SK-N-SH (cell line): ENCODE data around the gene PHLDB2. TPM values are rescaled to one million over a fixed set of nuclear protein-coding genes. Genes with fewer than 3 reads are reported as not detected.

ENCODE experiments used
- CTCF ChIA-PET: fragments of 300-600, 350-600 bp; formaldehyde crosslinking; extraction: SDS; loops from one replicate; lab custom pipeline; 2021; lab: Yijun Ruan, JAX
- POLR2A ChIA-PET: fragments of 350-600 bp; sonication (Branson Sonifier 250); formaldehyde crosslinking; extraction: SDS; loops from one replicate; lab custom pipeline; 2020; ENCODE audit warnings: antibody characterized with exemption, inconsistent platforms; lab: Yijun Ruan, JAX
- DNase-seq: peaks from one replicate; pipeline ENCODE4 v3.0.0; 2012
- H2AFZ ChIP-seq: fragments of 200-600 bp; sonication (generic); 2 replicates; pipeline ENCODE4 v1.8.1; 2016; ENCODE audit warnings: antibody characterized with exemption, mild to moderate bottlenecking, low read depth
- H3F3A ChIP-seq: fragments of 200-600 bp; sonication (generic); replicated peaks from 2 replicates; pipeline ENCODE3; 2016; ENCODE audit warnings: antibody characterized with exemption, mild to moderate bottlenecking; ENCODE audit not compliant: insufficient read depth
- H3K27ac ChIP-seq, 2 experiments: fragments of 200-500 bp in 1 of 2; fragments of 200-600 bp in 1 of 2; sonication (Bioruptor generic) in 1 of 2; sonication (generic), shearing (Covaris generic) in 1 of 2; 2 replicates each; pipeline versions ENCODE4 v1.5.1 to v1.6.1; 2014 to 2016; ENCODE audit warnings: low read depth in 2 of 2, inconsistent platforms in 1 of 2, low read length in 1 of 2, mild to moderate bottlenecking in 1 of 2, mixed read lengths in 1 of 2
- H3K27me3 ChIP-seq: fragments of 200-600 bp; sonication (generic), shearing (Covaris generic); 2 replicates; pipeline ENCODE4 v1.6.1; 2016; ENCODE audit warnings: mixed run types; ENCODE audit not compliant: insufficient read depth
- H3K36me3 ChIP-seq, 2 experiments: fragments of 200-500 bp in 1 of 2; fragments of 200-600 bp in 1 of 2; sonication (Bioruptor generic) in 1 of 2; sonication (generic) in 1 of 2; replicated peaks in 1 of 2; 2 replicates each; pipeline versions ENCODE3 to v1.5.1; 2014 to 2016; ENCODE audit warnings: low read length in 1 of 2, mild to moderate bottlenecking in 1 of 2; ENCODE audit not compliant: insufficient read depth in 2 of 2, control insufficient read depth in 1 of 2
- H3K4me1 ChIP-seq, 2 experiments: fragments of 200-500 bp in 1 of 2; fragments of 200-600 bp in 1 of 2; sonication (Bioruptor generic) in 1 of 2; sonication (generic), shearing (Covaris generic) in 1 of 2; 2 replicates each; pipeline versions ENCODE4 v1.5.1 to v1.6.1; 2014 to 2016; ENCODE audit warnings: low read depth in 1 of 2, low read length in 1 of 2, mixed run types in 1 of 2; ENCODE audit not compliant: insufficient read depth in 2 of 2, control insufficient read depth in 1 of 2
- H3K4me2 ChIP-seq: fragments of 200-600 bp; sonication (generic), shearing (Covaris generic); 2 replicates; pipeline ENCODE4 v1.6.1; 2017; ENCODE audit warnings: mixed run types
- H3K4me3 ChIP-seq, 2 experiments: fragments of 200-500 bp in 1 of 2; fragments of 200-600 bp in 1 of 2; sonication (Bioruptor generic) in 1 of 2; sonication (generic), shearing (Covaris generic) in 1 of 2; 2 replicates each; pipeline versions ENCODE4 v1.5.1 to v1.8.1; 2014 to 2016; ENCODE audit warnings: low read depth in 2 of 2, inconsistent platforms in 1 of 2, low read length in 1 of 2, mild to moderate bottlenecking in 1 of 2, mixed read lengths in 1 of 2, moderate library complexity in 1 of 2
- H3K79me2 ChIP-seq: fragments of 200-600 bp; sonication (generic); 2 replicates; pipeline ENCODE4 v1.8.1; 2017; ENCODE audit warnings: mild to moderate bottlenecking; ENCODE audit not compliant: insufficient read depth
- H3K9ac ChIP-seq: fragments of 200-600 bp; sonication (generic); 2 replicates; pipeline ENCODE4 v1.6.1; 2017; ENCODE audit warnings: mixed run types
- H3K9me2 ChIP-seq: fragments of 200-600 bp; sonication (generic); 2 replicates; pipeline ENCODE4 v1.6.1; 2017; ENCODE audit warnings: mixed run types
- H3K9me3 ChIP-seq: fragments of 200-600 bp; sonication (generic); 2 replicates; pipeline ENCODE4 v1.6.1; 2017; ENCODE audit warnings: mixed run types, mild to moderate bottlenecking, moderate library complexity
- H4K20me1 ChIP-seq: fragments of 200-600 bp; sonication (generic); 2 replicates; pipeline ENCODE4 v1.6.1; 2017; ENCODE audit warnings: mild to moderate bottlenecking, mixed run types; ENCODE audit not compliant: insufficient read depth
- CHD2 ChIP-seq: fragments of 150-350 bp; IDR thresholded peaks from 2 replicates; pipeline ENCODE4 v1.6.1; 2018; ENCODE audit warnings: low read length; ENCODE audit not compliant: partially characterized antibody
- ELF1 ChIP-seq: IDR thresholded peaks from 2 replicates; pipeline ENCODE4 v1.4.0; 2012
- EZH2phosphoT487 ChIP-seq: fragments of 200-600 bp; sonication (generic); IDR thresholded peaks from 2 replicates; pipeline ENCODE4 v1.6.1; 2017; ENCODE audit warnings: low read depth, mixed run types, mild to moderate bottlenecking, antibody characterized with exemption, moderate library complexity, borderline replicate concordance
- FOSL2 ChIP-seq: IDR thresholded peaks from 2 replicates; pipeline ENCODE4 v1.4.0; 2012; ENCODE audit warnings: low read depth, mild to moderate bottlenecking, moderate library complexity, borderline replicate concordance
- FOXJ3 ChIP-seq: sonication (generic); formaldehyde crosslinking; IDR thresholded peaks from 2 replicates; pipeline ENCODE4 v1.5.1; 2020; ENCODE audit warnings: mild to moderate bottlenecking, missing genetic modification reagents
- GABPA ChIP-seq: IDR thresholded peaks from 2 replicates; pipeline ENCODE4 v1.4.0; 2012; ENCODE audit warnings: low read depth, mild to moderate bottlenecking
- IRF3 ChIP-seq: fragments of 150-350 bp; IDR thresholded peaks from 2 replicates; pipeline ENCODE4 v1.6.1; 2016; ENCODE audit warnings: mild to moderate bottlenecking, low read depth, low read length
- MXI1 ChIP-seq: IDR thresholded peaks from 2 replicates; pipeline ENCODE4 v1.6.1; 2012; ENCODE audit warnings: mild to moderate bottlenecking, low read depth, low read length, improper control_type of control experiment
- NFIC ChIP-seq: IDR thresholded peaks from 2 replicates; pipeline ENCODE4 v1.4.0; 2012; ENCODE audit warnings: borderline replicate concordance
- RCOR1 ChIP-seq: fragments of 150-350 bp; IDR thresholded peaks from 2 replicates; pipeline ENCODE4 v1.6.1; 2017; ENCODE audit warnings: antibody characterized with exemption, low read length
- RXRA ChIP-seq: IDR thresholded peaks from 2 replicates; pipeline ENCODE4 v1.4.0; 2012; ENCODE audit warnings: low read depth, mild to moderate bottlenecking, borderline replicate concordance
- SIN3A ChIP-seq: IDR thresholded peaks from 2 replicates; pipeline ENCODE4 v1.6.1; 2012; ENCODE audit warnings: low read depth, mild to moderate bottlenecking, low read length, moderate library complexity, borderline replicate concordance
- SMC3 ChIP-seq: IDR thresholded peaks from 2 replicates; pipeline ENCODE4 v1.6.1; 2012; ENCODE audit warnings: low read depth, low read length, improper control_type of control experiment
- TCF12 ChIP-seq: IDR thresholded peaks from 2 replicates; pipeline ENCODE4 v1.4.0; 2012
- WGBS: methylation state at CpG from one replicate; pipeline ENCODE4 v1.1.6; 2017; ENCODE audit warnings: low lambda C conversion rate; 5-methylcytosine and 5-hydroxymethylcytosine counted together
- polyA plus RNA-seq, 3 experiments: library from polyadenylated mRNA; depleted of rRNA; stranded (reverse); fragments of >200 nt; gene quantifications; 2 replicates each; pipeline ENCODE4 v1.2.3, GENCODE V29; 2012
- TF ChIP-seq, protein P1 (sequence below): IDR thresholded peaks from 2 replicates; pipeline ENCODE4; 2012
- TF ChIP-seq, protein P2 (sequence below): fragments of 200-600 bp; sonication (generic); IDR thresholded peaks from 2 replicates; pipeline ENCODE4 v1.6.1; 2017; ENCODE audit warnings: antibody characterized with exemption, mild to moderate bottlenecking, moderate library complexity
- TF ChIP-seq, protein P3 (sequence below): IDR thresholded peaks from 2 replicates; pipeline ENCODE4 v1.4.0; 2012; ENCODE audit warnings: low read depth, borderline replicate concordance

The PHLDB2 gene
- polyA plus RNA-seq, 1 of the 3 experiments (the other 2 are of a cell fraction) = 18.0 TPM

DNA sequence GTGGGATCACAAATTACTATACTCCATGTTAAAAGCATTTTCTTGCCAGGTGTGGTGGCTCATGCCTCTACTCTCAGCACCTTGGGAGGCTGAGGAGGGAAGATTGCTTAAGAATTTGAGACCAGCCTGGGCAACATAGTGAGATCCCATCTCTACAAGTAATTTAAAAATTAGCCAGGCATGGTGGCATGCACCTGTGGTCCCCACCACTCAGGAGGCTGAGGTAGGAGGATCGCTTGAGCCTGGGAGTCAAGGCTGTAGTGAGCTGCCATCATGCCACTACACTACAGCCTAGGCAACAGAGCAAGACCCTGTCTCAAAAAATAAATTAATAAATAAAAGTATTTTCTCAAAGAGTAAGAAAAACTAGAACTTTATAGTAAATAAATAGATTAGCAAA lies 96.8 kb downstream of the PHLDB2 start:
- H3K36me3 ChIP-seq = peaks cover 25 to 71% of the 10 kb centered on the region in 2 experiments
- CTCF ChIA-PET = interaction anchor here (2.1 to 4.4 kb wide), 4 partner anchors 11 to 240 kb away, joined by 6 to 26 read pairs (median 20); no protein-coding TSS in a partner anchor
- H2AFZ ChIP-seq = no peak overlapping the region
- no peak overlapping the region for H3K4me3 ChIP-seq
- 100% methylated on average over 1 of the region's 1 CpG for WGBS
- H3K9ac ChIP-seq = no peak overlapping the region
- H3K4me1 ChIP-seq = peaks cover 9 to 10% of the 10 kb centered on the region in 2 experiments; a peak in 3 of 4 replicates
- H3K27ac ChIP-seq = no peak overlapping the region
- H3K9me2 ChIP-seq = no peaks in the 10 kb centered on the region
- peaks cover 3% of the 10 kb centered on the region; the same call in 1 of the 2 replicates for H3K79me2 ChIP-seq
- no peak overlapping the region for H3K4me2 ChIP-seq
- no peaks in the 10 kb centered on the region for H3K27me3 ChIP-seq
- H4K20me1 ChIP-seq = no peaks in the 10 kb centered on the region
- no peak for DNase-seq
- POLR2A ChIA-PET = no interaction called here
- TF ChIP-seq, protein P1, sequence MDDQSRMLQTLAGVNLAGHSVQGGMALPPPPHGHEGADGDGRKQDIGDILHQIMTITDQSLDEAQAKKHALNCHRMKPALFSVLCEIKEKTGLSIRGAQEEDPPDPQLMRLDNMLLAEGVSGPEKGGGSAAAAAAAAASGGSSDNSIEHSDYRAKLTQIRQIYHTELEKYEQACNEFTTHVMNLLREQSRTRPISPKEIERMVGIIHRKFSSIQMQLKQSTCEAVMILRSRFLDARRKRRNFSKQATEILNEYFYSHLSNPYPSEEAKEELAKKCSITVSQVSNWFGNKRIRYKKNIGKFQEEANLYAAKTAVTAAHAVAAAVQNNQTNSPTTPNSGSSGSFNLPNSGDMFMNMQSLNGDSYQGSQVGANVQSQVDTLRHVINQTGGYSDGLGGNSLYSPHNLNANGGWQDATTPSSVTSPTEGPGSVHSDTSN = no peak
- TF ChIP-seq ELF1 = no peak
- no peak for TF ChIP-seq NFIC
- peaks cover 5% of the 10 kb centered on the region for H3F3A ChIP-seq
- no peaks in the 10 kb centered on the region for H3K9me3 ChIP-seq

- WGBS = 84% methylated on average over 3 of the region's 3 CpGs
- Histone ChIP-seq H3K27me3 (no peaks in the 10 kb centered on the region), H3K9me2 (no peaks in the 10 kb centered on the region), H4K20me1 (no peaks in the 10 kb centered on the region), H2AFZ (no peak overlapping the region), H3K4me1 (peaks cover 9 to 10% of the 10 kb centered on the region in 2 experiments; a peak in 3 of 4 replicates), H3K27ac (no peak overlapping the region), H3K4me2 (no peak overlapping the region), H3F3A (peaks cover 8% of the 10 kb centered on the region), H3K4me3 (no peak overlapping the region), H3K9me3 (no peaks in the 10 kb centered on the region), H3K9ac (no peak overlapping the region), H3K36me3 (peaks cover 25 to 73% of the 10 kb centered on the region in 2 experiments), H3K79me2 (peaks cover 3% of the 10 kb centered on the region; the same call in 1 of the 2 replicates)
- ChIA-PET POLR2A (no interaction called here), CTCF (interaction anchor here (1.4 to 4.4 kb wide), 4 partner anchors 11 to 240 kb away, joined by 3 to 26 read pairs (median 12); no protein-coding TSS in a partner anchor)
- DNase-seq = no peak
- no peak for TF ChIP-seq SIN3A
- TF ChIP-seq IRF3 = no peak
- TF ChIP-seq TCF12 = no peak
- TF ChIP-seq SMC3 = no peak
- no peak for TF ChIP-seq RCOR1
- TF ChIP-seq ELF1 = no peak
- TF ChIP-seq, protein P2, sequence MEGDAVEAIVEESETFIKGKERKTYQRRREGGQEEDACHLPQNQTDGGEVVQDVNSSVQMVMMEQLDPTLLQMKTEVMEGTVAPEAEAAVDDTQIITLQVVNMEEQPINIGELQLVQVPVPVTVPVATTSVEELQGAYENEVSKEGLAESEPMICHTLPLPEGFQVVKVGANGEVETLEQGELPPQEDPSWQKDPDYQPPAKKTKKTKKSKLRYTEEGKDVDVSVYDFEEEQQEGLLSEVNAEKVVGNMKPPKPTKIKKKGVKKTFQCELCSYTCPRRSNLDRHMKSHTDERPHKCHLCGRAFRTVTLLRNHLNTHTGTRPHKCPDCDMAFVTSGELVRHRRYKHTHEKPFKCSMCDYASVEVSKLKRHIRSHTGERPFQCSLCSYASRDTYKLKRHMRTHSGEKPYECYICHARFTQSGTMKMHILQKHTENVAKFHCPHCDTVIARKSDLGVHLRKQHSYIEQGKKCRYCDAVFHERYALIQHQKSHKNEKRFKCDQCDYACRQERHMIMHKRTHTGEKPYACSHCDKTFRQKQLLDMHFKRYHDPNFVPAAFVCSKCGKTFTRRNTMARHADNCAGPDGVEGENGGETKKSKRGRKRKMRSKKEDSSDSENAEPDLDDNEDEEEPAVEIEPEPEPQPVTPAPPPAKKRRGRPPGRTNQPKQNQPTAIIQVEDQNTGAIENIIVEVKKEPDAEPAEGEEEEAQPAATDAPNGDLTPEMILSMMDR = no peak
- TF ChIP-seq CHD2 = no peak
- TF ChIP-seq, protein P3, sequence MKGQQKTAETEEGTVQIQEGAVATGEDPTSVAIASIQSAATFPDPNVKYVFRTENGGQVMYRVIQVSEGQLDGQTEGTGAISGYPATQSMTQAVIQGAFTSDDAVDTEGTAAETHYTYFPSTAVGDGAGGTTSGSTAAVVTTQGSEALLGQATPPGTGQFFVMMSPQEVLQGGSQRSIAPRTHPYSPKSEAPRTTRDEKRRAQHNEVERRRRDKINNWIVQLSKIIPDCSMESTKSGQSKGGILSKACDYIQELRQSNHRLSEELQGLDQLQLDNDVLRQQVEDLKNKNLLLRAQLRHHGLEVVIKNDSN = no peak
- TF ChIP-seq FOXJ3 (CRISPR knock-in tag) = no peak
- TF ChIP-seq FOSL2 = no peak
- no peak for TF ChIP-seq EZH2phosphoT487
- TF ChIP-seq GABPA = no peak
- TF ChIP-seq RXRA = no peak
- no peak for TF ChIP-seq MXI1
- no peak for TF ChIP-seq NFIC
Measured at GRCh38 chr3:111956449-111956848, 97.4 kb downstream of the PHLDB2 start.
